Fibroblast of skin of left quadriceps (primary cell): Measurements from ENCODE around the gene EPS15.
"Not testable (repeated sequence)": the region's sequence is repeated elsewhere in the genome, so short reads cannot be mapped to it uniquely, and the experiment has no call there.

Experiments
- DNase-seq, 2 experiments: peaks; one replicate each; pipeline ENCODE4 v3.0.0-alpha.2; 2013; ENCODE audit warnings: low read depth in 2 of 2

EPS15 gene

DNA sequence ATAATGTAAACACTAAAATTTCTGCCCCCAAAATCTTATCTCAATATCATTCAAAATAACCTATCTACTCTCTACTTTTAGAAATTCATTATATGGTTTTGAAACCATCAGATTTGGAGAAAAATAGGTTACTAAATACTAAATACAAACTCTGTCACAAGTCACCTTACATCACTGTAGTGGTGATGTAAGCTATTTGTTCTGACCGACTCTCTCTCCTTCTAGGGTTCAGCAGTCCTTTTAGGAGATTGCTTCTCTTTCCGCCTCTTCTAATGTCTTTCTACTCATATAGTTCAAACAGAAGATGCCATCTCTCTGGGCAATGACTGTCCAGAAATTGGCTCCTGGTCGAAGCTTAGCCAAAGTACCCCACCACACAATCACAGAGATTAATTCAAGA is 93.1 kb downstream of the EPS15 start:
- no peak for DNase-seq

DNA sequence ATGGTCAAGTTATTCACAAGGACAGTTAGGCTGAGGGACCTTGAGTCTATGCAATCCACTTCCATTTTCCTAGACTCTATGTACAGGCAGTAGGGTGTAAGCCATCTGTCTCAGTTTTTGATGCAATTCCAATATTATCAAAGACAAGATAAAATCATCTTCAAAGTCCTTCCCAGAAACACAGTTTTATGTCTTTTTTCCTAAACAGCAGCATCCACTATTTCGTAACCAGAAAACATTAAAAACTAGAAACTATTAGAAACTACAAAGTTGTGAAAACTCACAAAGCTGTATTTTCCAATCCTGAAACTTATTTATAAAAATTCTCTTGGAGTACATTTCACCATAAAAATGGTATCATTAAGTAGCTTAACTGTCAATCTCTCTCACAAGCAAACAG is 93.8 kb downstream of the EPS15 start:
- DNase-seq, result no peak

DNA sequence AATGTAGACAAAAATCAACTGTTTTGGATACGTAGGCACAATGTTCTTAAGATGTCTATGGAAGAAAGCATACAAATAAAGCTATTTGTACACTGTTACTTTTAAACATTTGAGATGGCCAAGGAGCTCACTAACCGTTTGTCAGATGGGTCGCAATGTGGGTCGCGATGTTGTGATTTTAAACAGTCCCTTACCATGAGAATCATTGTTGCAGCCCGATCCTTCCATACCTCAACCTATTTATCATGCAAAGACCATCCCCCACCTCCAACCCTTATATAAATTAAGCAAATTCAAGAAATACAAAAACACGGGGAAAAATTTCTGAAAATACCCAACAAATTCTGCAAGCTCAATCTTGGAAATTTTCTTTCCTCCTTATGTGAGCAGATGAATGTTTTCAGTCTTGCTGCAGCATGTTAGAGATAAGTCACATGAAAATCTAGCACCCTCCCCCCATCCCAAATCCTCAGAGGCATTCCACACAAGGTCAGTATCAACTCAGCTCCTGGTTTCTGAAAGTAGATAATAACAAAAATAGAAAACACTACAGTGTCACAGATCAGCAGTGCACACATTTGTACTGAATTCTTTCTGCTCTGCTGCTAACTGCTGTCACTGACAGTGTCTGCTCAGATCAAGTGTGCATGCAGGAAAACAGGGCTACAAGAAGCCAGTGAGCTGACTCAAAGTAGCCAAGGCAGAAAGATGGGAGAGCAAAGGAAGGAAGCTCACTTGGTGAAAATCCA is 95.8 kb downstream of the EPS15 start:
- DNase-seq, result peak in 1 of 2 experiments; percentile 4

DNA sequence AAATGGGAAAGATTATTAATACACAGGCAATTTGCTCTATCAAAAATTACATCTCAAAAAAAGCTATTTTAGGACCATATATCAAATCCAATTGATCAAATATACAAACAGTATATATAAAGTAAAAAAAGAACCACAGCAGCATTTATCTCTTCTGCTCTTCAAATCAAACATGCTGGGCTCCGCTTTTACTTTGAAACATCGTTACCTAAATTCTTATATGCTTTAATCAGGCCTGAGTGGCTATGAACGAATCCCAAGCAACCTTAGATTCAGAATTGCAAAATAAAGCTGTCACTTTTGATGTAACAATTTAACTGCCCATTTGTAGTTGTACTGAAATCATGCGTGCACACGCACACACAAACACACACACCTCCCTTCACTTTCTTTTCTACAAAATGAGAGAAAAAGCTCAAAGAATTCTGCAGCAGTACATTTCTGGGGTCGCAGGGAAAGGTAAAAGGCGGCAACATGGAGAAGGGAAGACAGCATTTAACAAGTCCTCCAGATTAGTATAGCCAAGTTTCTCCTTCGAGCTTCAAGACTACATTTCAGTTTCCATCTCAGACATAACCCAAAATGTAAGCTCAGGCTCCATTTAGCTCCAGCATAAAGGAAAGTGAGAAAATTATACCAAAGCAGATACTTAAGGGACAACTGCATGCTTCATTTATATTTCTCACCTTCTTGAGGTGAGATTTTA is 96.5 kb downstream of the EPS15 start:
- no peak for DNase-seq

DNA sequence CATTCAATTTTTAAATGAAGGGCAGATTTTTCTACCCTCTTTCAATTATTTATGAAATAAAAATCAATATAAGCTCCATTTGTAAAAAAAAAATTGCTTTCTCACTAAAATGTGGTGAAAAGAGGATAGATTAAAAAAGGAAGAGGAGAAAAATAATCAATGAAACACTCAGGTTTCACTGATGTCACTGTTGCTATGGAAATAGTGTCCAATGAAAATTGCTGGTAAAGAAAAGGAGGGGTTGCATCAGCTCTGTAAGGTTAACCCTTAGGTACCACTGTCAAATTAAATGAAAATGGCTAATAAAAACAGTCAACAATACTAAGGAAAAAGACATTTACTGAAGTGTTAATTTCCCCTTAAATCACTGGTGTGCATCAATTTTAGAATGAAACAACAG is 97.1 kb downstream of the EPS15 start:
- peak; percentile 48 to 50 for DNase-seq

DNA sequence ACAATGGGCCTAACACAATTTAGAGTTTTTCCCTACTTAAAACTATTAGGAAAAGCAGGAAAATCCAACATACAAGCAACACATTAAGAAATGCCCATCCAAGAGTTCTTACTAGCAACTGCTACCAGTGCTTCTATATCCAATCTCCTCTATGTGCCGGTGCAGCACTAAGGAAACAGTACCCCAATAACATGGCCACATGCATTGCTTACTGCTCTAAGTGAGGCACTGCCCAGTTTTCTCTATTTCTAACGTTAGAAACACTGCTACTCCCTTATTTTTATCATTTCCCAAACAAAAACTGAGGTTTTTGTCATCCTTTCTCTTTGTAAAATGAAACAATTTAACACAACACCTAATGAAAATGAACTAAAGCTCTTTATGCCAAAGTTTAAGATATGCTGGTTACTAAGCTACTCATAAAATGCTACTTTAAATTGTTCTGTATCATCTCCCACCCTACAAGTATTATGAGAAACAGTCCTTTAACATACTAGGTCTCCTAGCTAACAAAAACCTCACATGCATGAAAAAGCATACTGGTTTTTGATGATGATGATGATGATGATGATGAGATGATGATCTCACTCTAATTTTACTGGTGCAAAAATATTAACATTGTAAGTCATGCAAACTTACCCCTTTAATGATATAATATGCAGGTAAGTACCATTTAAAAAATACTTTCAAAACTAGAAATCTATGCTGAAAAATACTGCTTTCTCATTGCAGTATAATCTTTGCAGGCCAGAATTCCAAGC is 98.0 kb downstream of the EPS15 start:
- DNase-seq, result no peak

DNA sequence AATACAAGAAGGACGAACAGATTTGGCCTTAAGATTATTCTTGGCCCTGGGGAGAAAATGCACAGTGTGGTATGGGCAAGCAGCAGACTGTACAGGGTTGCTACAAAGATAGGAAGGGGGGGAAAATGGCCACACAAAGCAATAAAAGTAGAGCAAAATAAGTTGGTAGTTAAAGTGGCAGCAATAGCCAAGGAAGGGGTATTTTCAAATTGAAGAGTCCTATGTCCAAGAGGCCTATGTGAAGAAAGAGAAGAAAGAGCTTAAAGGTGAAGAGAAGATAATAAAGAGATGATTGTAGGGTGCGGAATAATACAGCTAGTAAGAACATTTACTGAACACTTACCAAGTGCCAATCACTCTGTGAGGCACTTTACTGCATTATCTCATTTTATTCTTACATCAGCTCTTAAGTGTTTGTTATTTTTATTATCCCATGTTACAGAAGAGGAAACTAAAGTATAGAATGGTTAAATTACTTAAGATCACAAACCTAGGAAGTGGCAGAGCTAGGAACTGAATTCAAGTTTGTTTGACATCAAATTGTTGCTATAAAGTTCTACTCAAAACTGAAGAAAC is 100.6 kb downstream of the EPS15 start:
- DNase-seq, result no peak

DNA sequence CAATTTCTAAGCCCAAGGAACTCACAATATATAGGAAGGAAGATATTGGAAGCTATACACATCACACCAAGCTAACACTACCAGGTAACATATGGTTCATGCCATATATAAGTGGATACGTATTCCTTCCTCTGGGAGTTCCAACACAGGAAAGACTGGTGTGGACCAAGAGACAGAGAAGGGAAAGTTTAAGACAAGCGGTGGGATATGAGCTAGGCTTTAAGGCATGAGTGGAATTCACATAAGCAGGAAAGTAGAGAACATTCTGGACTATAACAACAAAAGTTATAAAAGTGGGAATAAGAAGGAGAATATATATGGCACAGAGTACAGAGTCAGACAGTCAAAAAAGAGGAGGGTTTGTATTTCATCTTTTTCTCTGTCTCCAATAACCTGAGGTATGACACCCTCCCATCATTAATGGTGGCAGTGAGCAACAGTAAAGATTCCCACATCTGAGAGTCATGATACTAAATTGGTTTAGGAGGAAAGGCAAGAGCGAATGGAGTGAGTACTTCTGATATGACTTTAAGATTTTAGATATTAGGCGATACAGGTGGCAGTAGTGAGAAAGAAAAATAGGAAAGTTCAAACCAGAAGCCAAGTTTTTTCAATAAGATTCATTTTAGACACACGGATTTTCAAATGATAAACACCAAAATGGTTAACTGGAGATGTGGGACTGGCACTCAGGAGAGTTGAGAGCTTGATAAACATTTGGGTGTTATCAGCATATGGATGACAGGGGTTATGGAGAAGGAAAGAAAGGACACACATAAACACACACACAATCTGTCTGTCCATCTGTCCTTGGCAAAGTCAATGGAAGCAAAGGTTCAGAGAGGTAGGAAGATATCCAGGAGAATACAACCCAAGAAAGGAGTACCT is 101.3 kb downstream of the EPS15 start:
- peak in 1 of 2 experiments; percentile 22 for DNase-seq

DNA sequence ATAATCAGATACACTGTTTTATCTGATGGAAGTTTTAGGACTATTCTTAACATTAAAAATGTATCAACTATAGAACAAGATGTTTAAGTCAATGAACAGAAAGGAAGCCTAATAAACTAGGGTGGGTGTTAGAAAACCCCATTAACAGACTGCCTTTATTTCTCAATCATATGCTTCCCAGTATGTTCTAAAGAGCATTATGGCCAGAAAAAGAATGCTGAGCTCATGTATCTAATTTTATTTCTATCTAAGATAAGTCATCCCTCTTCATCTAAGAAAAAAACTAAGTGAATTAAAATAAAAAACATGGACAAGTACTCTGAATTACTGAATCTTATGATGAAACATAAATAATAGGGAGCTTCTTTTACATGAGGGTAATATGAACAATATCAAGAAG is 102.2 kb downstream of the EPS15 start:
- no peak for DNase-seq

DNA sequence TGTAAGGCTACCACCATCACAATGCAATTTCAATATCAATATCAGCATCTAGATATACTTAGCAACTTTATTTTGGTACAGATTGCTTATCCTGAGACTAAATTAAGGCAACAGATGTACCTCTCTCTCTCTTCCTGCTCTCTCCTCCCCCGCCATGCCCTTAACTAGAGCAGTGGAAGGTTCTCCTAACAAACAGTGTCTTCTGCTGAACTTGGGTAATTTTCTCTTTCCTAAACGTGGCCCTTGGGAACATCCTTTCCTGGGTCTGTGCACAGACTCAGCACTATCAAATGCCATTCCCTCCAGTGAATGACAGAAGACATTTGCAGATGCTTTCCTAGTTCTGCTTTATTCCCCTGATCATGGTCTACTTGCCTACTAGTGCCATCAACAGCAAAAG is 103.1 kb downstream of the EPS15 start:
- DNase-seq, result no peak

DNA sequence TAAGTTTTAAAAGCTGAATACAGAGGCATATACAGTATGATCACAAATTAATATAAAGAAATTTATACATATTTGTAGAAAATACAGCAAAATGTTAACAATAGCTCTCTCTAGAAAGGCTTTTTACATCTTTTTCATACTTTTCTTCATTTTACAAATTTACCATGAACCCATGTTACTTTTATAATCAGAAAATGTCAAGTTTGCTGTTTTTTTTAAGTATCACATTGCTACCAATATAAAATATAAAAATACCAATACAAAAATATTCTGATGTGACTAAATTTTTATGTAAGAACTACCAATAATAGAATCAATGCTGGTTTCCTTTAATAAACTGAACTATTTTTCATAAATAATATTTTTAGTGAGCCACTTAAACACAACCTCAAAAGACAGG is 104.3 kb downstream of the EPS15 start:
- no peak for DNase-seq

DNA sequence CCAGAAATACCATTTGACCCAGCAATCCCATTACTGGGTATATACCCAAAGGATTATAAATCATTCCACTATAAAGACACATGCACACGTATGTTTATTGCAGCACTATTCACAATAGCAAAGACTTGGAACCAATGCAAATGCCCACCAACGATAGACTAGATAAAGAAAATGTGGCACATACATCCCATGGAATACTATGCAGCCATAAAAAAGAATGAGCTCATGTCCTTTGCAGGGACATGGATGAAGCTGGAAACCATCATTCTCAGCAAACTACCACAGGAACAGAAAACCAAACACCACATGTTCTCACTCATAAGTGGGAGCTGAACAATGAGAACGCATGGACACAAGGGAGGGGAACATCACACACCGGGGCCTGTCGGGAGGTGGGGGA is 107.2 kb downstream of the EPS15 start:
- not testable (repeated sequence) for DNase-seq

DNA sequence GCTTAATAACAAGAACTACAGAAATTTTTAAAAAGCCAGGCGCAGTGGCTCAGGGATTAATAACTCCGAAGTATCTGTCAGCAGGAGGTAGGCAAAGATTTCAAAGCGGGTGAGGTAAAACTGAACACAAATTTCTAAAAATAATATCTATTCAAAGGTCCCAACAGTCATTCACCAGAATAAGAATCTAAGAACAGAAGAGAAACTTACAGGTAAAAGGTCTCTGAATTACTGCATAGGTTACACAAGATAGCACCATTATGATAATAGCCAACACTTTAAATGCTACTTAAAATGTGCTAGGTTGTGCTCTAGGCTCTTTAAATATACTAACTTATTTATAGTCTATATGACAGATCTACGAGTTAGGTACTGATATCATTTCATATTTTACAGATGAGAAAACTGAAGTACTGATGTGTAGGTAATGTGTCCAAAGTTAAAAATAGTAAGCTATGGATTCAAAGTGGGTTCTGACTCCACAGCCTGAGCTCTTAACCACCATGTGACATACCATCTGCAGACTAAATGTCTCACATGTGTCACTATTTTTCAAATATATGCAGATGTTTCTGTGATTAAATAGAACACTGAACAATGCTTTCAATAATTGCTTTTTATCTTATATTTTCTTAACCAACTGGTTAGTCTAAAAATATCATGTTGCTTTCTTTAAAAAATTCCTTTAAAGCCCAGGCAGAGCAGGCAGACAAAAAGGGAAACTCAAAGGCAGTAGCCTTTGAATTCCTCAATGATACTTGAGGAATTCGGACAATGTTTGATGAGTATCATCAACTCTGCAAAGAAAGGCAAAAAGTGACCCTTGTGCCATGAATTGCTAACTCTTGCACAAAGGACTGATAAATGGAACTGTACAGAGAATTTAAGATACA is 108.3 kb downstream of the EPS15 start:
- DNase-seq, result peak in 1 of 2 experiments; percentile 4

DNA sequence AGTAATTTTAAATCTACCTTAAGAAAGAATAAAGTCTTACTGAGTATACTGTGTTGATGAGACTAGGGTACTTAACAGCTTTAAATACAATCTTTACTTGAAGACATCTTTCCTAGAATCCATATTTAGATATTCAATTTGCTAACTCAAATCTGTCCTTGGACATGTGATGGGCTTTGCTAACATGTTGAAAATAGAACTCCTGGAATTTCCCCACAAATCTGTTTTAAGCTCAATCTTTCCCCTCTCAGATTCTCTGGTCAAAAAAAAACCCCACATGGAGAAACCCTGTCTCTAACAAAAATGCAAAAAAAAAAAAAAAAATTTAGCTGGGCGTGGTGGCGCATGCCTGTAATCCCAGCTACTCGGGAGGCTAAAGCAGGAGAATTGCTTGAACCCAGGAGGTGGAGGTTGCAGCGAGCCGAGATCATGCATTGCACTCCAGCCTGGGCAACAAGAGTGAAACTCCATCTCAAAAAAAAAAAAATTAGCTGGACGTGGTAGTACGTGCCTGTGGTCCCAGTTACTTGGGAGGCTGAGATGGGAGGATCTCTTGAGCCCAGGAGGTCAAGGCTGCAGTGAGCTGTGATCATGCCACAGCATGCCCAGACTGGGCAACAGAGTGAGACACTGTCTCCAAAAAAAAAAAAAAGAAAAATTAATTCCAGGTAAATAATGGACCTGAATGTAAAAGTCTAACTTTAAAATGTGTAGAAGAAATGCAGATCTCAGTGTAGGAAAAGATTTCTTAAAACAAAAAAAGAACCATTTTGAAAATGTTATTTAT is 109.1 kb downstream of the EPS15 start:
- DNase-seq, result not testable (repeated sequence)

DNA sequence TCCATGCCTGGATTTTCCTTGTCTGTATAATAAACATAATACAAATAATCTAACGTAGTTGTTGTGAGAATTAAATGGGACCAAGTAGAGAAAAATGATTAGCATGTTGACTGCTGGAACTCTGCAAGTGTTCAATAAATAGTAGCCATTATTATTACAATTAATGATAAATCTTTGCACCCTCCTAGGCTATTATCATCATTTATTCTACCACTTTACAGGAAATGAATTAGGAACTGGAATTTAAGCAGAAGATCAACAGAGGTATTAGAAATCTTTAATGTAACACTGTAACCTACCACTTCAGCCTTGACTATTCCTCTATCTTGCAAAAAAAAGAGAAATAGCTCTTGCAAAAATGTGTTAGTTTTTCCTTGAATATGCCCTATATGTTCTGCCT is 126.8 kb downstream of the EPS15 start:
- no peak for DNase-seq

DNA sequence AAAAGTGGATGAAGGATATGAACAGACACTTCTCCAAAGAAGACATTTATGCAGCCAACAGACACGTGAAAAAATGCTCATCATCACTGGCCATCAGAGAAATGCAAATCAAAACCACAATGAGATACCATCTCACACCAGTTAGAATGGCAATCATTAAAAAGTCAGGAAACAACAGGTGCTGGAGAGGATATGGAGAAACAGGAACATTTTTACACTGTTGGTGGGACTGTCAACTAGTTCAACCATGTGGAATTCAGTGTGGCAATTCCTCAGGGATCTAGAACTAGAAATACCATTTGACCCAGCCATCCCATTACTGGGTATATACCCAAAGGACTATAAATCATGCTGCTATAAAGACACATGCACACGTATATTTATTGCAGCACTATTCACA is 128.4 kb downstream of the EPS15 start:
- not testable (repeated sequence) for DNase-seq

DNA sequence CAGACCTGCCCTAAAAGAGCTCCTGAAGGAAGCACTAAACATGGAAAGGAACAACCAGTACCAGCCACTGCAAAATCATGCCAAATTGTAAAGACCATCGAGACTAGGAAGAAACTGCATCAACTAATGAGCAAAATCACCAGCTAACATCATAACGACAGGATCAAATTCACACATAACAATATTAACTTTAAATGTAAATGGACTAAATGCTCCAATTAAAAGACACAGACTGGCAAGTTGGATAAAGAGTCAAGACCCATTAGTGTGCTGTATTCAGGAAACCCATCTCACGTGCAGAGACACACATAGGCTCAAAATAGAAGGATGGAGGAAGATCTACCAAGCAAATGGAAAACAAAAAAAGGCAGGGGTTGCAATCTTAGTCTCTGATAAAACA is 131.8 kb downstream of the EPS15 start:
- DNase-seq, result not testable (repeated sequence)

DNA sequence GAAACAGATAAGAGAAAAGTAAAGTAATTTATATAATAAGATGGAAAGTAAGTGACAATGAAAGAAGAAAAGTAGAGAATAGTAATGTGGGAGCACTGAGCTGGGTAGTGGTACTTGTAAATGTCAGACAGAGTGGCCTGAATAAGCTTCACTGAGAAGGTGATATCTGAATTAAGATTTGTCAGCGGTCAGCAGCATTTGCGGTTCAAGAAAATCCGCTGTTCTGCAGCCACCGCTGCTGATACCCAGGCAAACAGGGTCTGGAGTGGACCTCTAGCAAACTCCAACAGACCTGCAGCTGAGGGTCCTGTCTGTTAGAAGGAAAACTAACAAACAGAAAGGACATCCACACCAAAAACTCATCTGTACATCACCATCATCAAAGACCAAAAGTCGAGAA is 132.8 kb downstream of the EPS15 start:
- not testable (repeated sequence) for DNase-seq

DNA sequence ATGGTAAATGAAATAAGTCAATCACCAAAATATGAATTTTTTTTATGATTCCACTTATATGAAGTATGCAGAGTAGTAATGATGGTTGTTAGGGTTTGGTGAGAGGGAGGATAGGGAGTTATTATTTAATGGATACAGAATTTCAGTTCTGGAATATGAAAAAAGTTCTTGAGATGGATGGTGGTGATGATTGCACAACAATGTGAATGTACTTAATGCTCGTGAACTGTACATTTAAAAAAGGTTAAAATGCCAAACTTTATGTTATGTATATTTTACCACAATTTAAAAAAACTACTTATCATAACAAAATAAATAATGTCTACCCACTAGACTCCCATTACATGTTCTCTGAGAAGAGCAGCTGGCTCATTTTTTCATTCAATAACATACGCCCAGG is 133.3 kb downstream of the EPS15 start:
- no peak for DNase-seq
